HepG2 (cell line): ENCODE measurements around the gene L2HGDH.

ENCODE experiments used
- GABPB1 ChIP-seq: IDR thresholded peaks from 2 replicates; pipeline ENCODE4 v1.6.1; 2016; ENCODE audit warnings: mild to moderate bottlenecking, missing genetic modification reagents, moderate library complexity, missing compliant biosample characterization
- HDAC6 ChIP-seq: fragments of 200-600 bp; sonication (generic); IDR thresholded peaks from 2 replicates; pipeline ENCODE4 v1.7.0; 2017; ENCODE audit warnings: mild to moderate bottlenecking, antibody characterized with exemption, low read length, low read depth
- KAT8 ChIP-seq: IDR thresholded peaks from 2 replicates; pipeline ENCODE4 v1.6.1; 2016; ENCODE audit warnings: missing genetic modification reagents, missing compliant biosample characterization
- KDM5A ChIP-seq: fragments of 200-600 bp; sonication (generic); IDR thresholded peaks from 2 replicates; pipeline ENCODE4 v1.7.0; 2018; ENCODE audit warnings: antibody characterized with exemption, mild to moderate bottlenecking, low read length, borderline replicate concordance
- MEIS2 ChIP-seq: sonication (generic); formaldehyde crosslinking; IDR thresholded peaks from 2 replicates; pipeline ENCODE4 v1.9.0; 2021; ENCODE audit warnings: mild to moderate bottlenecking, missing genetic modification reagents
- NCOA1 ChIP-seq: sonication (generic); formaldehyde crosslinking; IDR thresholded peaks from 2 replicates; pipeline ENCODE4 v1.9.0; 2021; ENCODE audit warnings: missing genetic modification reagents
- ZFP36 ChIP-seq: fragments of 150-350 bp; IDR thresholded peaks from 2 replicates; pipeline ENCODE4 v1.6.1; 2018; ENCODE audit warnings: borderline replicate concordance, low read length, low read depth; ENCODE audit not compliant: partially characterized antibody
- ZNF644 ChIP-seq: IDR thresholded peaks from 2 replicates; pipeline ENCODE4 v1.6.1; 2016; ENCODE audit warnings: low read depth
- TF ChIP-seq, protein P1 (sequence below): sonication (generic); formaldehyde crosslinking; IDR thresholded peaks from 2 replicates; pipeline ENCODE4 v1.8.0; 2022; ENCODE audit warnings: missing genetic modification reagents, mild to moderate bottlenecking, inconsistent platforms, borderline replicate concordance
- TF ChIP-seq, protein P2 (sequence below), 2 experiments: fragments of 450-650 bp in 1 of 2; sonication (generic) in 1 of 2; formaldehyde crosslinking in 1 of 2; IDR thresholded peaks; 2 replicates each; pipeline versions ENCODE4 v1.6.1 to v1.8.0; 2016 to 2022; ENCODE audit warnings: antibody characterized with exemption in 1 of 2, mild to moderate bottlenecking in 1 of 2, missing genetic modification reagents in 1 of 2
- TF ChIP-seq, protein P3 (sequence below): sonication (generic); formaldehyde crosslinking; IDR thresholded peaks from 2 replicates; pipeline ENCODE4 v1.4.0; 2020; ENCODE audit warnings: mild to moderate bottlenecking, missing genetic modification reagents
- TF ChIP-seq, protein P4 (sequence below): sonication (generic); formaldehyde crosslinking; IDR thresholded peaks from 2 replicates; pipeline ENCODE4 v1.4.0; 2020; ENCODE audit warnings: mild to moderate bottlenecking, low read depth, missing genetic modification reagents

DNA sequence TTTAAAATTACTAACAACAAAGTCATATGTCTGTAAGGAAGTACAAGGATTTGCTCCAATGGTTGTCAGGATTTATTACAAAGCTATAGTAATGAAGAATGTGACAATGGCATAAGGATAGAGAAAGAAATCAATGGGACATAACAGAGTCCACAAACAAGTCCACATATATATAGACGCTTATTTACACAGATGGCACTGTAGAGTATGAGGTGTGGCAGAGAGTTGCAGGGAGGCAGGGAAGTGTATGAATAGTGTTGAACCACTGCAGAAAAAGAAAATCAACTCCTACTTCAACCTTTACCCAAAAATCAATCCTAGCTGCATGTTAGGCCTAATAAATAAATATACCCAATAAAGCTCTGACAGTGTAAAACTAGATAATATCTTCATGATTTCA is 102.0 kb downstream of the L2HGDH start:
- TF ChIP-seq, protein P1, sequence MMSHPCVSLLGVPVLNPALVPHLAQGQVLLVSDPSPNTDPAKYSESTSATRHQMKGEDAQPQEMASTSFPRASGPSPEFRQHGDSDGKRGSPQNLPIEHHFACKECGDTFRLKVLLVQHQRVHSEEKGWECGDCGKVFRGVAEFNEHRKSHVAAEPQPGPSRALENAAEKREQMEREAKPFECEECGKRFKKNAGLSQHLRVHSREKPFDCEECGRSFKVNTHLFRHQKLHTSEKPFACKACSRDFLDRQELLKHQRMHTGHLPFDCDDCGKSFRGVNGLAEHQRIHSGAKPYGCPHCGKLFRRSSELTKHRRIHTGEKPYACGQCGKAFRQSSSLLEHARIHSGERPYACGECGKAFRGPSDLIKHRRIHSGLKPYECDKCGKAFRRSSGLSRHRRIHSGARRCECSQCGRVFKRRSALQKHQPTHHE, result no peak
- TF ChIP-seq, protein P2, sequence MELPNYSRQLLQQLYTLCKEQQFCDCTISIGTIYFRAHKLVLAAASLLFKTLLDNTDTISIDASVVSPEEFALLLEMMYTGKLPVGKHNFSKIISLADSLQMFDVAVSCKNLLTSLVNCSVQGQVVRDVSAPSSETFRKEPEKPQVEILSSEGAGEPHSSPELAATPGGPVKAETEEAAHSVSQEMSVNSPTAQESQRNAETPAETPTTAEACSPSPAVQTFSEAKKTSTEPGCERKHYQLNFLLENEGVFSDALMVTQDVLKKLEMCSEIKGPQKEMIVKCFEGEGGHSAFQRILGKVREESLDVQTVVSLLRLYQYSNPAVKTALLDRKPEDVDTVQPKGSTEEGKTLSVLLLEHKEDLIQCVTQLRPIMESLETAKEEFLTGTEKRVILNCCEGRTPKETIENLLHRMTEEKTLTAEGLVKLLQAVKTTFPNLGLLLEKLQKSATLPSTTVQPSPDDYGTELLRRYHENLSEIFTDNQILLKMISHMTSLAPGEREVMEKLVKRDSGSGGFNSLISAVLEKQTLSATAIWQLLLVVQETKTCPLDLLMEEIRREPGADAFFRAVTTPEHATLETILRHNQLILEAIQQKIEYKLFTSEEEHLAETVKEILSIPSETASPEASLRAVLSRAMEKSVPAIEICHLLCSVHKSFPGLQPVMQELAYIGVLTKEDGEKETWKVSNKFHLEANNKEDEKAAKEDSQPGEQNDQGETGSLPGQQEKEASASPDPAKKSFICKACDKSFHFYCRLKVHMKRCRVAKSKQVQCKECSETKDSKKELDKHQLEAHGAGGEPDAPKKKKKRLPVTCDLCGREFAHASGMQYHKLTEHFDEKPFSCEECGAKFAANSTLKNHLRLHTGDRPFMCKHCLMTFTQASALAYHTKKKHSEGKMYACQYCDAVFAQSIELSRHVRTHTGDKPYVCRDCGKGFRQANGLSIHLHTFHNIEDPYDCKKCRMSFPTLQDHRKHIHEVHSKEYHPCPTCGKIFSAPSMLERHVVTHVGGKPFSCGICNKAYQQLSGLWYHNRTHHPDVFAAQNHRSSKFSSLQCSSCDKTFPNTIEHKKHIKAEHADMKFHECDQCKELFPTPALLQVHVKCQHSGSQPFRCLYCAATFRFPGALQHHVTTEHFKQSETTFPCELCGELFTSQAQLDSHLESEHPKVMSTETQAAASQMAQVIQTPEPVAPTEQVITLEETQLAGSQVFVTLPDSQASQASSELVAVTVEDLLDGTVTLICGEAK (IDR thresholded peaks at IDR 0.05), result no peak
- TF ChIP-seq, protein P2 (CRISPR knock-in tag; IDR thresholded peaks at IDR 0.05), result no peak
- TF ChIP-seq ZNF644 (CRISPR knock-in tag) (no peak), KAT8 (CRISPR knock-in tag) (no peak), HDAC6 (no peak), ZFP36 (no peak), GABPB1 (CRISPR knock-in tag) (no peak), NCOA1 (CRISPR knock-in tag) (no peak), MEIS2 (CRISPR knock-in tag) (no peak), KDM5A (no peak)
- TF ChIP-seq, protein P3, sequence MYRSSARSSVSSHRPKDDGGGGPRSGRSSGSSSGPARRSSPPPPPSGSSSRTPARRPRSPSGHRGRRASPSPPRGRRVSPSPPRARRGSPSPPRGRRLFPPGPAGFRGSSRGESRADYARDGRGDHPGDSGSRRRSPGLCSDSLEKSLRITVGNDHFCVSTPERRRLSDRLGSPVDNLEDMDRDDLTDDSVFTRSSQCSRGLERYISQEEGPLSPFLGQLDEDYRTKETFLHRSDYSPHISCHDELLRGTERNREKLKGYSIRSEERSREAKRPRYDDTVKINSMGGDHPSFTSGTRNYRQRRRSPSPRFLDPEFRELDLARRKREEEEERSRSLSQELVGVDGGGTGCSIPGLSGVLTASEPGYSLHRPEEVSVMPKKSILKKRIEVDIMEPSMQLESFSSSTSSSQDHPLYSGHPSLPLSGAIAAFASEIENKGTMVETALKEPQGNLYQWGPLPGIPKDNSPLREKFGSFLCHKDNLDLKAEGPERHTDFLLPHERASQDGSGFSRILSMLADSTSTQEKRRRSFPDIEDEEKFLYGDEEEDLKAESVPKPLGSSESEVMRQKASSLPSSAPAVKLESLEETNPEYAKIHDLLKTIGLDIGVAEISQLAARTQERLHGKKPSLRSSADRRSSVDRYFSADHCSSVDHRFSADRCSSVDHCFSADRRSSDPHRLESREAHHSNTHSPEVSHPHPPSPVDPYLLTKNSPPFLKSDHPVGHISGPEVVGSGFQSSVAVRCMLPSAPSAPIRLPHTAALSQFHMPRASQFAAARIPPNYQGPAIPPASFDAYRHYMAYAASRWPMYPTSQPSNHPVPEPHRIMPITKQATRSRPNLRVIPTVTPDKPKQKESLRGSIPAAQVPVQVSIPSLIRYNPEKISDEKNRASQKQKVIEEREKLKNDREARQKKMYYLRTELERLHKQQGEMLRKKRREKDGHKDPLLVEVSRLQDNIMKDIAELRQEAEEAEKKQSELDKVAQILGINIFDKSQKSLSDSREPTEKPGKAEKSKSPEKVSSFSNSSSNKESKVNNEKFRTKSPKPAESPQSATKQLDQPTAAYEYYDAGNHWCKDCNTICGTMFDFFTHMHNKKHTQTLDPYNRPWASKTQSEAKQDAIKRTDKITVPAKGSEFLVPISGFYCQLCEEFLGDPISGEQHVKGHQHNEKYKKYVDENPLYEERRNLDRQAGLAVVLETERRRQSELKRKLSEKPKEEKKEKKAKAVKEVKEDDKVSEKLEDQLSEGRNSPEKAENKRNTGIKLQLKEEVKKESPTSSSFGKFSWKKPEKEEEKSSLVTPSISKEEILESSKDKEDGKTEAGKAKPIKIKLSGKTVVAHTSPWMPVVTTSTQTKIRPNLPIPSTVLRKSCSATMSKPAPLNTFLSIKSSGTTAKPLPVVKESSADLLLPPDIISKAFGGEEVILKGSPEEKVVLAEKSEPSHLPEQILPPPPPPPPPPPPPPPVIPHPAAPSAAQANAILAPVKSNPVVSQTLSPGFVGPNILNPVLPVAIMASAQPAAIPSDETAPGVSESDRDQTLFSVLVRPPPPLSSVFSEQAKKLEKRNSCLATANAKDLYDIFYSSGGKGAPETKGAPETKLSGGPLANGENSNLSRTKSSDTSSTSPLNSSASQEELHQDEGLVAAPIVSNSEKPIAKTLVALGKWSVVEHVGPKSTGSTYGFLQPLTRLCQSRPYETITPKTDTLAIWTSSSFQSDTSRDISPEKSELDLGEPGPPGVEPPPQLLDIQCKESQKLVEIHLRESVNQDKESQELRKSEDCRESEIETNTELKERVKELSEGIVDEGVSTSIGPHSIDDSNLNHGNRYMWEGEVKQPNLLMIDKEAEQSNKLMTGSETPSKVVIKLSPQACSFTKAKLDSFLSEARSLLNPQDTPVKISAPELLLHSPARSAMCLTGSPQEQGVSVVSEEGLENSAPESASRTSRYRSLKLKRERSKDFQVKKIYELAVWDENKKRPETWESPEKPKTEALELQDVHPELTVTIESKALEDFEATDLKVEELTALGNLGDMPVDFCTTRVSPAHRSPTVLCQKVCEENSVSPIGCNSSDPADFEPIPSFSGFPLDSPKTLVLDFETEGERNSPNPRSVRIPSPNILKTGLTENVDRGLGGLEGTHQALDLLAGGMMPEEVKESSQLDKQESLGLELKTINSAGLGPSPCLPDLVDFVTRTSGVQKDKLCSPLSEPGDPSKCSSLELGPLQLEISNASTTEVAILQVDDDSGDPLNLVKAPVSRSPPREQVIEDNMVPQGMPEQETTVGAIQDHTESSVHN, result no peak
- TF ChIP-seq, protein P4, sequence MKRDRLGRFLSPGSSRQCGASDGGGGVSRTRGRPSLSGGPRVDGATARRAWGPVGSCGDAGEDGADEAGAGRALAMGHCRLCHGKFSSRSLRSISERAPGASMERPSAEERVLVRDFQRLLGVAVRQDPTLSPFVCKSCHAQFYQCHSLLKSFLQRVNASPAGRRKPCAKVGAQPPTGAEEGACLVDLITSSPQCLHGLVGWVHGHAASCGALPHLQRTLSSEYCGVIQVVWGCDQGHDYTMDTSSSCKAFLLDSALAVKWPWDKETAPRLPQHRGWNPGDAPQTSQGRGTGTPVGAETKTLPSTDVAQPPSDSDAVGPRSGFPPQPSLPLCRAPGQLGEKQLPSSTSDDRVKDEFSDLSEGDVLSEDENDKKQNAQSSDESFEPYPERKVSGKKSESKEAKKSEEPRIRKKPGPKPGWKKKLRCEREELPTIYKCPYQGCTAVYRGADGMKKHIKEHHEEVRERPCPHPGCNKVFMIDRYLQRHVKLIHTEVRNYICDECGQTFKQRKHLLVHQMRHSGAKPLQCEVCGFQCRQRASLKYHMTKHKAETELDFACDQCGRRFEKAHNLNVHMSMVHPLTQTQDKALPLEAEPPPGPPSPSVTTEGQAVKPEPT (CRISPR knock-in tag), result no peak
